ENCODE results near the gene MCTP1.
"Not testable (repeated sequence)": the region's sequence is repeated elsewhere in the genome, so short reads cannot be mapped to it uniquely, and the experiment has no call there.

- not testable (repeated sequence) for TF ChIP-seq POLR2AphosphoS5 (IDR thresholded peaks at IDR 0.05; ENCODE audit: low read depth); SPI1 (IDR thresholded peaks at IDR 0.05; ENCODE audit: borderline replicate concordance, low read depth); CTCF (IDR thresholded peaks at IDR 0.05; ENCODE audit: insufficient read depth, low read length); REST (IDR thresholded peaks at IDR 0.05; ENCODE audit: insufficient replicate concordance, low read depth); GABPA (IDR thresholded peaks at IDR 0.05; ENCODE audit: low read depth)
Measured at GRCh38 chr5:94828222-94828621, 456.7 kb downstream of the MCTP1 start.
